CD4-positive, alpha-beta T cell treated with Interleukin-4 for 1 hour (primary cell): ENCODE data around the gene TRIML2.

Experiments
- DNase-seq, 2 donors: peaks; one replicate each; pipeline ENCODE4 v3.0.0-alpha.2; 2020 to 2022

Gene TRIML2, protein sequence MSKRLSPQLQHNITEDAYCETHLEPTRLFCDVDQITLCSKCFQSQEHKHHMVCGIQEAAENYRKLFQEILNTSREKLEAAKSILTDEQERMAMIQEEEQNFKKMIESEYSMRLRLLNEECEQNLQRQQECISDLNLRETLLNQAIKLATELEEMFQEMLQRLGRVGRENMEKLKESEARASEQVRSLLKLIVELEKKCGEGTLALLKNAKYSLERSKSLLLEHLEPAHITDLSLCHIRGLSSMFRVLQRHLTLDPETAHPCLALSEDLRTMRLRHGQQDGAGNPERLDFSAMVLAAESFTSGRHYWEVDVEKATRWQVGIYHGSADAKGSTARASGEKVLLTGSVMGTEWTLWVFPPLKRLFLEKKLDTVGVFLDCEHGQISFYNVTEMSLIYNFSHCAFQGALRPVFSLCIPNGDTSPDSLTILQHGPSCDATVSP

DNA sequence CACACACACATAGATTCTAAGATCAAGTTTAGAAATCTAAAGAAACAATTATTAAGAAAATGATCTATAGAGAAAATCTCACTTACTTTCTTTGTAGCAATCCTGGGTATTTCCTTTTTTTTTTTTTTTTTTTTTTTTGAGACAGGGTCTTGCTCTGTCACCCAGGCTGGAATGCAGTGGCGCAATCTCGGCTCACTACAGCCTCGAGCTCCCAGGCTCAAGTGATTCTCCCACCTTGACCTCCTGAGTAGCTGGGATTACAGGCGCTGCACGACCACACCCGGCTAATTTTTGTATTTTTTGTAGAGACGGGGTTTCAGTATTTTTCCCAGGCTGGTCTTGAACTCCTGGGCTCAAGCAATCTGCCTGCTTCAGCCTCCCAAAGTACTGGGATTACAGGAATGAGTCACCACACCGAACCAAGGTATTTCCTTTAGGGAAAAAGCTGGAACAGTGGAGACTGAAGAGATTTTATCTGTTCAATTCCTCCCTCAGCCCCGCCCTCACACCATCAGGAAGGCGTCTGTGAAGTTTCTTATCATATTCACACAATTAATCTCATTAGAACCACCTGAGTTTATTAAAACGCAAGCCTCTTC, at the start of gene TRIML2:
Gene TRIML2, minus strand, starts transcription at position 447 of the 599 bp plus-strand sequence. CDS start 4,235 bp downstream, outside the sequence.
- DNase-seq: no peak

DNA sequence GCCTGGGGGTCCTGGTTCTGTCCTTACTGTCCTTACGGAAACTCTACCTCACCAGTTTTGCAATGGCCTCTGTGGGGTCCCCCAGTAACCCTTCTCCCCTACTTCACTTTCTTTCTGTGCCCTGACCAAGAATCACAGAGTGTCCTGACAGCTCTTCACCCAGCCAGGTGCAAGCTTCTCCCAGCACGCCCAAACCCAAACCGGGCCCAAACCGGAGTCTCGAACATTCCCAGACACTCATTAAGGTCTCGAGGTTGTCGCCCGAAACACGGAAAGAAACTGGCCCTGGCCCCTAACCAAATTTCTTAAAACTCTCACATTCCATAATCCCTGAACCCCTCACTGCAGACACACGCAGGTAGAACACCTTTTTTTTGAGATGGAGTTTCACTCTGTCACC, 48.9 kb upstream of the TRIML2 start:
- DNase-seq: no peak

DNA sequence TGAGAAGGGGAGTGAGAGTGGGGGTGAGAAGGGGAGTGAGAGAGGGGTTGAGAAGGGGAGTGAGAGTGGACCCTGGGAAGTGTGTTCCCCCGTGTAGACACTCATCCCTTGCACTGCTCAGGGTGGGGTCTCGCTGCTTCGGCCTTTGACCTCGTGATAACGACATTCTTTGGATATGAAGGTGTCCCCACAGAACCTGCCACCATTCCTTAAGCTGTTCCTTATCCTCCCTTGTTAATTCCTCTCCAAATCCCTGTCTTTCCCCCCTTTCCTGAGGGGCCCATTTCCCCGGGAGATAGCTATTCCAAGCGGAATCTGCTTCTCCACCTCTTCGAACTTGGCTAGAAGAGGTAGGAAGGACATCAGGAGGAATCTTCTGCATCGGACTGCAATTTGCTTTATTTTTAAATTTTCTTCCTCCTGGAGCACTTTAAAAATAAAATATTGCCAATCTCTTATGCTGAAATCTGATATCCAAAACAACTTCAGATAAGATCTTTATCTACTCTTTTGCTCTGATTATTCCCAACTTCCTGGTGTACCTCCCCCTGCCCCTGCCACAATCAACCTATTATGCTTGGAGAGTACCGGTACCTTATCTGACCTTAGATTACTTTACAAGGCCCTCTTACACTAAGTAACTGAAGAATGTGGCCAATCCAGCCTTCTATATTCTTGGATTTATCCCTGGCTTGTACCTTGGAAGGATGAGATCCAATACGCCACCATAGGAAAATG, 45.4 kb upstream of the TRIML2 start:
- DNase-seq: no peak

DNA sequence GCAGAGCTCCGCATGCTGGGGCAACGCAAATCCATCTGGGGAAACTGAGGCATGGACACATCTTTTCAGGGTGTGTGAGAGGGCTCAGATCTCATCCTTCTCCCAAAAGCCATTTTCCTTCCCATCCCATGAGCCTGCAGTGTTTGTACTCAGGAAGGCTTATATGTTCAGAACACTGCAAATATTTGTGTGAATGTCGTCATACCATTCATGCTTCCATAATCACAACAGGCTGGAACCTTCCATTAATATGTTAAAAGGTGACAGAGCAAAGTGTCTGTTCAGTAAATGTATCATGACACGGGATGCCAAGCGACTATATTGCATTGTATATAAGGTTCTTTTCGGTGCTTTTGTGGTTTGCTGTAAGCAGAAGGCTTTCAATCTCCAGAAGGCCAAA, 38.4 kb upstream of the TRIML2 start:
- no peak for DNase-seq

DNA sequence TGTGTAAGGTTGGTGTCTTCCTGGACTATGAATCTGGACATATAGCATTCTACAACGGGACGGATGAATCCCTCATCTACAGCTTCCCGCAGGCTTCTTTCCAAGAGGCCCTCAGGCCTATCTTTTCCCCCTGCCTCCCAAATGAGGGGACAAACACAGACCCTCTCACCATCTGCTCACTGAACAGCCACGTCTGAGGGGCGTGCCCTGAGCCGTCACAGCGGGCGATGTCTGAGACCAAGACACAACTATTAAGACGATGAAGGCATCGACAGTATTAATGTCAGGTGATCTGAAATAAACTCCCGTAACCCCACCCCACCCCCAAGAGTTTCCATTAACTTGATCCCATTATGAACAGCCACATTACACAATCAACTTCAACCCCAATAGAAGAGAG, 37.8 kb upstream of the TRIML2 start:
- no peak for DNase-seq

DNA sequence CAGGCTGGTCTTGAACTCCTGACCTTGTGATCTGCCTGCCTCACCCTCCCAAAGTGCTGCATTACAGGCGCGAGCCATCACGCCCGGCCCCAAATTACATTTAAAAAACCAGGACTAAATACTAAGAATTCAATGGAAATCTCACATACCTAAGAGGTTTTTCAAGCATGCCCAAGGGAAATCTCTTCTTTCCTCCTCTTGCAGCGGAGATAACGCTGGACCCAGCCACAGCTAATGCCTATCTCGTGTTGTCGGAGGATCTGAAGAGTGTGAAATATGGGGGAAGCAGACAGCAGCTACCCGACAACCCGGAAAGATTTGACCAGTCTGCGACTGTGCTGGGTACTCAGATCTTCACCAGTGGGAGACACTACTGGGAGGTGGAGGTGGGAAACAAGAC, 37.2 kb upstream of the TRIML2 start:
- DNase-seq: no peak

DNA sequence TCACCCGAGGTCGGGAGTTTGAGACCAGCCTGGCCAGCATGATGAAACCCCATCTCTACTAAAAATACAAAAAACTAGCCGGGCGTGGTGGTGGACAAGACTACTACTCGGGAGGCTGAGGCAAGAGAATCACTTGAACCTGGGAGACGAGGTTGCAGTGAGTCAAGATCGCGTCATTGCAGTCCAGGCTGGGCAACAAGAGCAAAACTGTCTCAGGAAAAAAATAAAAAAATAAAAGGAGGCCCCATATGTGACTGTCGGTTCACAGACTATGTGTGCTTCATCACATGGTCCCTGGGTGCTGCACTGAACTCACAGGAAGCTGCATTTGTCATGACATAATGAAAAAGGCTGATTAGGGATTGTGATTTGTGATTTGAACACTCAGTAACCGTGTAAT, 36.2 kb upstream of the TRIML2 start:
- no peak for DNase-seq

DNA sequence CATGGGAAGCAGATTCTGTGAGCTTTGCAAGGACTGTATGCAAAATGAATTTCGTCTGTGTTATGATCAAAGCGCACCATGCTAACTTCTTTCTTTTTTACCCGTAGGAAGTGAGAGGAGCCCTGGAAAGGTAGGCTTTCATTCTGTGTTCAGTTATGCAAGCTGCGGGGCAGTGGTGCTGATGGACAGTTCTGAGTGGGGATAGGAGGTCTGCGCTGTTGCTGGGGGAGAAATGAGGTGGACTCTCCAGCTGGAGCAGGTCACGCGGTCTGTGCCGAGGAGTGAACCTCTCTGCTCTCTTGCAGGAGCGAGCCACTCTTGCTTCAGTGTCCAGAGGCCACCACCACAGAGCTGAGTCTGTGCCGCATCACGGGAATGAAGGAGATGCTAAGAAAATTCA, 34.3 kb upstream of the TRIML2 start:
- no peak for DNase-seq

DNA sequence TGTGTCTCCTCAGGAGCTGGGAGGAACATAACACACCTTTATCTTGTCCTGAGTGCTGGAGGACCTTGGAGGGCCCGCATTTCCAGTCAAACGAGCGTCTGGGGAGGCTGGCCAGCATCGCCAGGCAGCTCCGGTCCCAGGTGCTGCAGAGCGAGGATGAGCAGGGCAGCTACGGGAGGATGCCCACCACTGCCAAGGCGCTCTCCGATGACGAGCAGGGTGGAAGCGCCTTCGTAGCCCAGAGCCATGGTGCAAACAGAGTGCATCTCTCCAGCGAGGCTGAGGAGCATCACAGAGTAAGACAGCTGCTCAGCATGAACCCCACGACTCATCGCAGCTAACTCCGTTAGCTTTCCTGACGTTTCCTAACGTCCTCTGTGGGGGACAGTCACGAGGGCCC, 30.3 kb upstream of the TRIML2 start:
- no peak for DNase-seq

DNA sequence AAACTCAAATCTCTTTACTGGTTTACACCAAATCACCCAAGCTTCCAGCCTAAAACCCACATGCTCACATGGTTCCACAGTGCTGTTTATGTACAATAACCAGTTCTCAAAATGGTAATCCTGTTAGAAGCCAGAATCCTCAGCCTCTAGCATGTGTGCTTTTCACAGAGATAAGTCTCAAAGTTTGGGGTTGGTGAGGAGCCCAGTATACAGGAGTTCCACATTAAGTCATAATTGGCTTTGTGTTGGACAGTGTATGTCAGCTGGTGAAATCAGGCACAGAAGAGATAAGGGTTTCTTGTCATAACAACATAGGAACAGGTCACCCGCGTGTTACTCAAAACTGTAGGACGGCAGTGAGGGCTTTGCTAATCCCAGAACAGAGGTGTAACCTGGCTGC, 29.7 kb upstream of the TRIML2 start, which contains the start of gene TRIML1:
Gene TRIML1, plus strand, starts transcription at position 301 of the 400 bp plus-strand sequence. CDS start 118 bp downstream, outside the sequence.
- DNase-seq: no peak

DNA sequence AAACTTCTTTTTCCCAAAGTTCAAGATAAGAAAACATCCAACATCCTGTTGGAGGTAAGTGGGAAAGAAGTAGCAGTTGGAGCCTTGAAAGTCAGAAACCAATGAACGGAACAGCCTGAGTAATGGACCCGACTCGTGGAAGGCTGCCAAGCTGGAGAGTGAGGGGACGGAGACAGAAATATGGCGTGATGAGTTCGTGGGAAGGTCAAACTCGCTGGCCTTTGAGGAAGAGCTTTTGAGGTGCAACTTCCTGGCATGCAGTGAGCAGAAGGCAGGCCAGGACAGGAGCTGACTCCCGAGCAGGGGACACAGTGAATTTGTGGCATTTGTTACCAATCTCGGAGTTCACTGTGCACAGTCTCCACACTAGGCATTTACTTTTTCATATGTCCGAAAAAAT, 28.8 kb upstream of the TRIML2 start:
- no peak for DNase-seq

DNA sequence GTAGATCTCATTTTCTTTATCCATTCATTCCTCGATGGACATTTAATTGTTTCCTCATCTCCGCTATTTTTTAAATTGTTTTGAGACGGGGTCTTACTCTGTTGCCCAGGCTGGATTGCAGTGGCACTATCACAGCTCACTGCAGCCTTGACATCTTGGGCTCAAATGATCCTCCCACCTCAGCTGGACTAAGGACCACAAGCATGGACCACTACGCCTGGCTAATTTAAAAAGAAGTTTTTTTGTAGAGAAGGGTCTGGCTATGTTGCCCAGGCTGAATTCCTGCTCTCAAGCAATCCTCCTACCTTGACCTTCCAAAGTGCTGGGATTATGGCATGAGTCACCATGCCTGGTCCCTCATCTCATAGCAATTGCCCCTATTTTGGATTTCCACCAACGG, 22.8 kb upstream of the TRIML2 start:
- no peak for DNase-seq

DNA sequence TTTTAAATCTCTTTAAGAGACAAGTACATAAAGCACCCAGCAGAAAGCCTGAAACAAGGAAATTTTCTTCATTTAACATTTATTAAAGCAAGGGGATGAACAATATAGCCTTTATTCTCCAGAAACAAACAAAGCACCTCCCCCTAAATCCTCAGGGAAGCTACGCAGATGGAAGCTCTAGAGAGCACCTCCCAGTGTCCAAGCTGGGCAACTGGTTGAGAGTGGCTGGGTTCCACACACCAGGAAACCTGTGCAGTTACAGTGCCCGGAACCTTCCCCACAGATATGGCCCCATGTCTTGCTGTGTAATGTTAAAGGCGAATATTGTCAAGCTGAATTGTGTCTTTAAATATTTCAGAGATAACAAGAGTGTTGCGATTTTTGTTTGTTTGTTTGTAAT, 21.0 kb upstream of the TRIML2 start:
- no peak for DNase-seq

DNA sequence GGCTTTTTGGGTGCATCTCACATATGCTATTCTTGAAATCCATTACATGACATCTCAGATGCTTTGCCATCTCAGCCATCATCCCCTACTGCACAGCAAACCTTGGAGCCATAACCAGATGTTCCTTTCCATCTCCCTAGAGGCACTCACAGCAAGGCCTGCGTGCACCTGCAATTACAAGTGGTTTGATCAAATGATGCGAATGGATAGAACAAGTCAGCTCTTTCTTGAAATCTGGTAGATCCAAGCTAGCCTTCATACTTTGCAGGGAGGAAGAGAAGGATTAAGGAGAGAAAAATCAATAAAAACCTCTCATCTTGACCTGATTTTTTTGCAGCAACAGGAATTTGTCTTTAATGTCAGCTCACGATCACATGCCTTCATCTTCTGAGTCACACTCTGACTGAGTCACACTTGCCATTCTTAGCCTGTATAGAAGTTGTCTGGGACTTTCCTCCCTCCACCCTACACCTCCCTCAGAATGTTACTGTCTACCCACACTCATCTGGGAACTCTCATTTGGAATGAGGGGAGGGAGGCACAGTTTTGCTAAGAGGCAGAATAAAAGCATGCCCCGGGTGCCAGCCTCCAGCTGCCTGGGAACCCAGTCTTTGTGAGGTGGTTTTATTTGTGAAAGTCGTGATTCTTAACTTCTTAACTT, 17.9 kb upstream of the TRIML2 start:
- no peak for DNase-seq

DNA sequence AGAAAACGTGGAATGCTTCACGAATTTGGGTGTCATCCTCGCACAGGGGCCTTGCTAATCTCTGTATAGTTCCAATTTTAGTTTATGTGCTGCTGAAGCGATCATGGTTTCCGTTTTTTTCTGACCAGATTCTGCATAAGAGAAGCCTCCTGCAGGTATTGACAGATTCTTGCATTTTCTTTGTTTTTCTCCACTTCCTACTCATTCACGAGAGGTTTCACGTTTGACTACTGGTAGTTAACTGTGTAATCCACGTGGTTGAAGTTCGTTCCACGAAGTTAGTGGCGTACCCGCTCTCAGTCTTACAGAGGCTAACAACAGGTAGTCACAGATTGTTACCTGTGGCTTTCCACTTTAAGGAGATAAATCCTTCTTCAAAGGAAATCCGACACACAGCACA, 12.1 kb upstream of the TRIML2 start:
- no peak for DNase-seq

DNA sequence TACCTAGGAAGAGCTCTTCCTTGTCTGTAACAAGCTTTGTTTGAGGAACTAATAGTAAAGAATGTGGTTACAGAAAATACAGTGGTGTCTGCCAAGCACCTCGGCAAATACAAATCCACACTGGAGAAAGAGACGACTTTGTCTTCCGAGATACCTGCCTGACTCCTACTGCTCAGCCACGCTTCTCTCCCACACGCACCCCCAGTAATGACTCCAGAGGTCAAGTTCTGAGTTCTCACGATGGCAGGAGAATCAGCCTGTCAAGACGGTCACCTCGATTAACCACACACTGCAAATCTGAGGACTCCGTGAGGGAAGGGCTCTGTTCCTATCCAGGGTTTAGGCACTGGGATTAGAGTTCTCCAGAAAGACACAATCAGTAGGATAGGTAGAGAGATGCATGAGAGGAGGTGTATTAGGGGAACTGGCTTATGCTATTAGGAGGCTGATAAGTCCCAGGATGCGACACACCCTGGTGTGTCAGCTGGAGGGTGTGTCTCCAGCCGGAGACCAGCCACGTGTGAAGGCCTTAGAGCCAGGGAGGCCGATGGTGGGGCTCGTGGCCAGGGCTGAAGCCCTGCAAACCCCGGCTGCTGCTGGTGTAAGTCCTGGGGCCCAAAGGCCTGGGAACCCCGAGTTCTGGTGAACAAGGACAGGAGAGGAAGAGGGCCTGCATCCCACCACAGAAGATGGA, 8.4 kb upstream of the TRIML2 start:
- no peak for DNase-seq

DNA sequence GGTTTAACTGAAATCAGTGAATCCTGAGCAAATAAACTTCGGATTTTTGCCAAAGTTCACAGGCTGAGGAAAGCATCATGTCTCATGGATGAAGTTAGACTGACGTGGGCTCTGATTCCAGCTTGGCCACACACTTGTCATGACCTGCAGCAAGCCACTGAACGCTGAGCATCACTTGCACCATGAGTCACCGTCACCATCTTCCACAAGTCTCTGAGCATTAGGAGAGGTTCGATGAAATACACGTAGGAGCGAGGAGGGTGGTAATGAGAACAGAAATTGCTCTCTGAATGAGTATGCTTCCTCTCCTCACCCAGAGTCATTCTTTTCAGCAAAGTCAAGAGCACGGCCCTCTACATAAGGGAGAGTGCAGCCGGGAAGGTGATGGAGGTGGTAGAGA, 3.8 kb upstream of the TRIML2 start:
- DNase-seq: no peak

DNA sequence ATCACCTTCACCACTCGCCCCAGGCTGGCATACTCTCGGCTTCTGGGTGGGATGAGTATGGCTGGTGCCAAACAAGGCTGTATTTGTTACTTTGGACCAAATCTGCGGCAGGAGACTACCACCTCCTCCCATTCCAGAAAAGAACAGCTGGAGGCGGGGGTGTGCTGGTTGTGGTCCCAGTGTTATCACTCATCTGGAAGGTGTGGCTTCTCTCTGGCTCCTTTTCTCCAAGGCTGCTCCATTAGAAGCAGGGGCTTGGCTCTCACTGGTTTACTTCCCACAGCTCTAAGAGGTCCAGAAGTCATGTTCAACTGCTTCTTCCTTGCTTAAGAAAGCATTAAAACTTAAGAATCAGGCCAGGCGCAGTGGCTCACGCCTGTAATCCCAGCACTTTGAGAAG, 2.6 kb upstream of the TRIML2 start:
- DNase-seq: no peak

DNA sequence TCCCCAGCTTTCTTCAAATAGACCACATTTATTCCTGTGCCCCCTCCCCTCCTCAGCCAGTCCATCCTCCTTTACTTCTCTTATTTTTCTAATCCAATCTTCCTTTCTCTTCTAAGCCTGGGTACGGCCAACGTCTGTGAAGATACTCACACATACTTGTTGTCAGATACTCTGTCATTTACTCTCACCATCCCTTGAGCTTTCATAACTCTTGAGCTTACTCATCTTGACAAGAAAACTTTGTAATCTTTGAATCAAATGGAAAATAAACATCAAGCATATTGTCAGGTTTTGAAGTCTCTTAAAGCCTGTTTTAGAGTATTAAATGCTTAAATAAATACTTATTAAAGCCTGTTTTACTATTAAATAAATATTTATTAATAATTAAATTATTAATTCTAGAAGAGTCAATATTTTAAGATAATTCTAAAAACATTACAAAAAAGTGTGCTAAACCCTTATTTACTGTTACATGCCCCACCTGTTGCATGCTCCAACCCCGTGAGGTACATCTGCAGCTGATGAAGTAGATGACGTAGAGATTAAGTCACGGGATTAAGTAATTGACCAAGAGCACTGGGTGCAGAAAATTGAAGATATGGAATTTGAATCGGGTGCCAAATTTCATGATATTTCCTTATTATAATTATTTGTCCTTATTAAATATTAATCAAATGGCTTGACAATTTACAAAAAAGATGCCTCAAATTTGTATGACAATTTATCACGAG, 1.5 kb upstream of the TRIML2 start:
- DNase-seq: no peak

DNA sequence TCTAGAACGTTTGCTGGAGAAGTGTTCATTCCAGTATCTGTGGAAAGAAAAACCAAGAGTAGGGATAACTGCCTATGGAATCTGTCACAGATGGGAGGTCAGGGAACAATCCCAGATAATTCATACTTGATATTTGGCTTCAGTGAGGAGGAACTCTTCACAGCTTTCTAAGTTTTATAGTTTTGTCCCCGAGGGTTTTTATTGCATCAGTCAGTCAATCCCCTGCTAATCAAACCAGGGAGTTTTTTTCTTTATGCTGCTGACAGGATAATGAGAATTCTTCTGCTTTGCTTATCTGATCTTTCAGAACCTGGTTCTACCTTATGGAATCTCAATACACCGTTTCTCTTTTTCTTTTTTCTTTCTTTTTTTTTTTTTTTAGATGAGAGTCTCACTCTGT, 633 bp upstream of the TRIML2 start:
- no peak for DNase-seq

DNA sequence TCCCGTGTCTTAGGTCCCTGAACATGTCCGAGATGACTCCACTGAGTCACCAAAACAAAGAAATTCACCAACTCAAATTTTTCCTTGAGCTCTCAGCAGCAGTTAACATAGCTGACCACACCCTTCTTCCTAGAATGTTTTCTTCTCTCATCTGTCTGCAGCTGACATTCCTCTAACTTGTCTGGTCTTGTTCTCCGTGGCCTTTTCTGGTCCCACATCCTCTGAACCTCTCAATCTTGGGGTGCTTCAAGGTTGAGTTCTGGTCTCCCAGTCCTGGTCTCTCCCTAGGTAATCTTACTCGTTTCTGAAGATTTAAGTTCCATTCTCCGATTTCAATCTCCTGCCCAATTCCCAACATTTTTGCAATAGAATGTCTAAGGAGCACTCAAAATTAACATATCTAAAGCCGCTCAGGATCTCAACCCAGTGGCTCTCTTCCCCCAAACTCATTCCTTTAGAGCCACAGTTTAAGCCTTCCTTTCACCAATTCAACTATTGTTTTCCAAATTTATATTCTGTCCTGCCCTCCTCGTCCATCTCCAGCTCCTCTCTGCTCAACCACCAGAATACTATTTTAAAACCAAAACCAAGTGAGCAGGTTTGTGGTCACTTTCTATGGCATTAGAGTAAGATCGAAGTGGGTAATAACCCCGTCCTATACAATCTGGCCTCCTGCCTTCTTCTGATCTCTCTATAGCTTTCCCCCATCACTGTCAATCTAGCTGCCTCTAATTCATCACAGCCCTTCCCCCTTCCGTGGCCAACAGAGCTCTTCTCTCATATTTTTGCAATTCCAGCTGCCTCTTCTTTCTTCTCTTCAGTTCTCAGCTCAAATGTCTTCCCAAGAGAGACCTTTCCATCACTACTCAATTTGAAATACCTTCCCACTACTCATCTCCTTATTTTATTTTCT, 1.2 kb downstream of the TRIML2 start:
- DNase-seq: no peak
